ENCODE results near the gene NAB2.

- TF ChIP-seq EZH2 (IDR thresholded peaks at IDR 0.05; ENCODE audit: insufficient read depth, poor library complexity, severe bottlenecking), result no peak
- TF ChIP-seq EZH2phosphoT487 (IDR thresholded peaks at IDR 0.05; ENCODE audit: insufficient read depth, low read depth), result no peak
These were observed 30.5 kb upstream of the NAB2 start for GRCh38 chr12:57058454-57058853.

All from GM23248 (cell line).